Measurements from ENCODE around the gene SLC9A1.

DNA sequence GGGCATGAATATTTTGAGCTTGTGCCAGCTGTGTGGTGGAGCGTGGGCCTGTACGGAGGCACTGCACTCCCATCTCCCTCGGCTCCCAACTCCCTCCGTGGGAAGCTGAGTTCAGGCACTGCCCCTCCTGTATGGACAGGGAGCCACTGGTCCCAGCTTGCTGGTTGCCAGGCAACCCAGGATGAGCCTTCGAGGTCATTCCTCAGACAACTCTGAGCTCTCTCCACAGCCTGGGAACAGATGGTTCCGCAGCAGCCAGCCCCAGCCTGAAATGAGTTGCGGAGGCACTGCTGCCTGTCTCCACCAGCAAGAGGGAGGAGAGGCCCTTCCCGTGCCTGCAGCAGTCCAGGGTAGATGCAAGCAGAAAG is 83.9 kb downstream of the SLC9A1 start:
- TF ChIP-seq, protein P1, sequence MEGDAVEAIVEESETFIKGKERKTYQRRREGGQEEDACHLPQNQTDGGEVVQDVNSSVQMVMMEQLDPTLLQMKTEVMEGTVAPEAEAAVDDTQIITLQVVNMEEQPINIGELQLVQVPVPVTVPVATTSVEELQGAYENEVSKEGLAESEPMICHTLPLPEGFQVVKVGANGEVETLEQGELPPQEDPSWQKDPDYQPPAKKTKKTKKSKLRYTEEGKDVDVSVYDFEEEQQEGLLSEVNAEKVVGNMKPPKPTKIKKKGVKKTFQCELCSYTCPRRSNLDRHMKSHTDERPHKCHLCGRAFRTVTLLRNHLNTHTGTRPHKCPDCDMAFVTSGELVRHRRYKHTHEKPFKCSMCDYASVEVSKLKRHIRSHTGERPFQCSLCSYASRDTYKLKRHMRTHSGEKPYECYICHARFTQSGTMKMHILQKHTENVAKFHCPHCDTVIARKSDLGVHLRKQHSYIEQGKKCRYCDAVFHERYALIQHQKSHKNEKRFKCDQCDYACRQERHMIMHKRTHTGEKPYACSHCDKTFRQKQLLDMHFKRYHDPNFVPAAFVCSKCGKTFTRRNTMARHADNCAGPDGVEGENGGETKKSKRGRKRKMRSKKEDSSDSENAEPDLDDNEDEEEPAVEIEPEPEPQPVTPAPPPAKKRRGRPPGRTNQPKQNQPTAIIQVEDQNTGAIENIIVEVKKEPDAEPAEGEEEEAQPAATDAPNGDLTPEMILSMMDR (IDR thresholded peaks at IDR 0.05), result no peak
- TF ChIP-seq ZFX (IDR thresholded peaks at IDR 0.05; ENCODE audit: borderline replicate concordance), result no peak
